Trophoblast cell (in vitro differentiated cells and primary cell): ENCODE measurements around the gene PBOV1.

ENCODE experiments used
- DNase-seq, 2 donors: peaks; one replicate each; pipeline ENCODE4 v3.0.0-alpha.2; 2016
- H2AFZ ChIP-seq: 2 replicates; pipeline ENCODE4 v1.6.1; 2013; ENCODE audit warnings: low read length, moderate library complexity, mild to moderate bottlenecking; ENCODE audit not compliant: insufficient read depth, poor library complexity
- H2AK5ac ChIP-seq: 2 replicates; pipeline ENCODE4 v1.6.1; 2013; ENCODE audit warnings: mild to moderate bottlenecking, low read length
- H2BK120ac ChIP-seq: 2 replicates; pipeline ENCODE4 v1.6.1; 2013; ENCODE audit warnings: low read length, mild to moderate bottlenecking, moderate library complexity; ENCODE audit not compliant: insufficient read depth, poor library complexity
- H2BK12ac ChIP-seq: 2 replicates; pipeline ENCODE4 v1.6.1; 2013; ENCODE audit warnings: mild to moderate bottlenecking, low read length, moderate library complexity
- H2BK5ac ChIP-seq: 2 replicates; pipeline ENCODE4 v1.6.1; 2013; ENCODE audit warnings: low read length, low read depth, moderate library complexity, mild to moderate bottlenecking; ENCODE audit not compliant: poor library complexity
- H3K14ac ChIP-seq: 2 replicates; pipeline ENCODE4 v1.6.1; 2013; ENCODE audit warnings: mild to moderate bottlenecking, low read length
- H3K18ac ChIP-seq: 2 replicates; pipeline ENCODE4 v1.6.1; 2013; ENCODE audit warnings: mild to moderate bottlenecking, low read length
- H3K23ac ChIP-seq: 2 replicates; pipeline ENCODE4 v1.6.1; 2013; ENCODE audit warnings: low read length
- H3K27ac ChIP-seq: 2 replicates; pipeline ENCODE4 v1.5.1; 2013; ENCODE audit warnings: low read depth, mild to moderate bottlenecking, inconsistent platforms, low read length, moderate library complexity
- H3K27me3 ChIP-seq: 2 replicates; pipeline ENCODE4 v1.6.1; 2013; ENCODE audit warnings: inconsistent platforms, mild to moderate bottlenecking, low read length, moderate library complexity; ENCODE audit not compliant: insufficient read depth
- H3K36me3 ChIP-seq, 2 experiments: 1 replicate in 1 of 2; 2 replicates in 1 of 2; pipeline ENCODE4 v1.6.1; 2013; ENCODE audit warnings: low read length in 2 of 2, mild to moderate bottlenecking in 2 of 2, moderate library complexity in 1 of 2; ENCODE audit not compliant: insufficient read depth in 2 of 2, control insufficient read depth in 1 of 2
- H3K4ac ChIP-seq: 2 replicates; pipeline ENCODE4 v1.6.1; 2013; ENCODE audit warnings: low read depth, mild to moderate bottlenecking, low read length, moderate library complexity
- H3K4me1 ChIP-seq, 2 experiments: 1 replicate in 1 of 2; 2 replicates in 1 of 2; pipeline ENCODE4 v1.6.1; 2013; ENCODE audit warnings: low read length in 2 of 2, mild to moderate bottlenecking in 2 of 2, moderate library complexity in 1 of 2; ENCODE audit not compliant: insufficient read depth in 2 of 2, control insufficient read depth in 1 of 2
- H3K4me2 ChIP-seq: 2 replicates; pipeline ENCODE4 v1.6.1; 2013; ENCODE audit warnings: inconsistent platforms, mild to moderate bottlenecking, low read length, moderate library complexity
- H3K4me3 ChIP-seq: 2 replicates; pipeline ENCODE4 v1.5.1; 2013; ENCODE audit warnings: mild to moderate bottlenecking, low read depth, low read length, inconsistent platforms
- H3K79me1 ChIP-seq: one replicate; pipeline ENCODE4 v1.6.1; 2013; ENCODE audit warnings: low read length
- H3K79me2 ChIP-seq: 2 replicates; pipeline ENCODE4 v1.6.1; 2013; ENCODE audit warnings: low read length, mild to moderate bottlenecking; ENCODE audit not compliant: control insufficient read depth, insufficient read depth, poor library complexity
- H3K9ac ChIP-seq: 2 replicates; pipeline ENCODE4 v1.6.1; 2013; ENCODE audit warnings: mild to moderate bottlenecking, low read length
- H3K9me3 ChIP-seq: 2 replicates; pipeline ENCODE4 v1.6.1; 2013; ENCODE audit warnings: low read depth, mild to moderate bottlenecking, control low read depth, inconsistent platforms, low read length; ENCODE audit not compliant: insufficient read depth
- H4K12ac ChIP-seq: 2 replicates; pipeline ENCODE4 v1.6.1; 2013; ENCODE audit warnings: low read depth, mild to moderate bottlenecking, low read length, moderate library complexity
- H4K8ac ChIP-seq: 2 replicates; pipeline ENCODE4 v1.6.1; 2013; ENCODE audit warnings: low read depth, mild to moderate bottlenecking, low read length, moderate library complexity
- H4K91ac ChIP-seq: one replicate; pipeline ENCODE4 v1.6.1; 2013; ENCODE audit warnings: low read depth, mild to moderate bottlenecking, low read length, moderate library complexity
- WGBS: extraction: QIAGEN DNeasy Blood & Tissue Kit; methylation state at CpG from one replicate; pipeline ENCODE4 v1.1.7; 2013; ENCODE audit warnings: missing lambda C conversion rate; ENCODE audit not compliant: insufficient read length, insufficient coverage; ENCODE audit errors: extremely low coverage; 5-methylcytosine and 5-hydroxymethylcytosine counted together

The PBOV1 gene

DNA sequence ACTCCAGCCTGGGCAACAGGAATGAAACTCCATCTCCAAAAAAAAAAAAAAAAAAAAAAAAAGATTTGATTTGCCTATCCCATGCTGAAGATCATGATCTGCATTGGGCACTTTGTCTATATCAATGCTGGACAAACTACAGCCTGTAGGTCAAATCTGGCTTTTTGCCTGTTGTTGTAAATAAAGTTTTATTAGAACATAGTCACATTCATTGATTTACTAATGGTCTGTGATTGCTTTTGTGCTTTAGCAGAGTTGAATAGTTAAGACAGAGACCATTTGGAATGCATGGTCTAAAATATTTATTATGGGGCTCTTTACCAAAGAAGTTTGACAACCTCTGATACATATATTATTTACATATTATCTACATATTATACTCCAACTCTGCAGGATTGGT is 14.0 kb downstream of the PBOV1 start:
- no peak for DNase-seq
- Histone ChIP-seq H2BK12ac (no peak overlapping the region), H2BK5ac (no peak overlapping the region), H3K9me3 (no peaks in the 10 kb centered on the region), H2AK5ac (no peak overlapping the region), H3K79me2 (no peaks in the 10 kb centered on the region), H2BK120ac (no peak overlapping the region), H3K14ac (no peak overlapping the region), H3K9ac (no peak overlapping the region), H3K27ac (no peak overlapping the region), H3K4me1 (no peaks in the 10 kb centered on the region), H4K91ac (no peak overlapping the region), H3K23ac (no peak overlapping the region), H3K18ac (no peak overlapping the region), H3K4ac (no peak overlapping the region), H3K4me3 (no peak overlapping the region), H3K27me3 (no peaks in the 10 kb centered on the region), H3K4me2 (no peak overlapping the region), H4K8ac (no peak overlapping the region), H2AFZ (no peak overlapping the region), H3K36me3 (no peaks in the 10 kb centered on the region), H4K12ac (no peak overlapping the region), H3K79me1 (no peaks in the 10 kb centered on the region)

DNA sequence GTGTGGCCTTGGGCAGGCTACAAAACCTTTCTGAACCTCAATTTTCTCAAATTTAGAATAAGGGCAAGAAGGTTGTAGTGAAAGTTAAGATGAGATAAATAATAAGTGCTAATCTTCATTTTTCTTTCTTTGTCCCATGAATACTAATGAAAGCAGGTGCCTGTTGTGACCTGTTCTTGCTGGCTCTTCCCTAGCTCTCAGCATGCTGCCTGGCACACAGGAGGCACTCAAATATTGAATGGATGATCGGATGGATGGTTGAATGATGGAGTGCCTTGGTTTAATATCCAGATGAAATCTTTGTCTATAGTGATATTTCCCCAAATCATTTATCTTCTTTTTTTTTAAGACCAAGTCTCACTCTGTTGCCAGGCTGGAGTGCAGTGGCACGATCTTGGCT is 15.0 kb downstream of the PBOV1 start:
- DNase-seq = no peak
- Histone ChIP-seq H4K12ac (no peak overlapping the region), H3K79me1 (no peaks in the 10 kb centered on the region), H2AK5ac (no peak overlapping the region), H3K79me2 (no peaks in the 10 kb centered on the region), H4K8ac (no peak overlapping the region), H3K9me3 (no peaks in the 10 kb centered on the region), H3K14ac (no peak overlapping the region), H3K27ac (no peak overlapping the region), H3K9ac (no peak overlapping the region), H3K18ac (no peak overlapping the region), H3K4ac (no peak overlapping the region), H3K23ac (no peak overlapping the region), H3K4me3 (no peak overlapping the region), H2BK120ac (no peak overlapping the region), H2AFZ (no peak overlapping the region), H3K27me3 (no peaks in the 10 kb centered on the region), H3K4me2 (no peak overlapping the region), H2BK12ac (no peak overlapping the region), H3K36me3 (no peaks in the 10 kb centered on the region), H4K91ac (no peak overlapping the region), H2BK5ac (no peak overlapping the region), H3K4me1 (no peaks in the 10 kb centered on the region)
- WGBS = no CpG with 5 or more reads among the region's 2 CpGs

DNA sequence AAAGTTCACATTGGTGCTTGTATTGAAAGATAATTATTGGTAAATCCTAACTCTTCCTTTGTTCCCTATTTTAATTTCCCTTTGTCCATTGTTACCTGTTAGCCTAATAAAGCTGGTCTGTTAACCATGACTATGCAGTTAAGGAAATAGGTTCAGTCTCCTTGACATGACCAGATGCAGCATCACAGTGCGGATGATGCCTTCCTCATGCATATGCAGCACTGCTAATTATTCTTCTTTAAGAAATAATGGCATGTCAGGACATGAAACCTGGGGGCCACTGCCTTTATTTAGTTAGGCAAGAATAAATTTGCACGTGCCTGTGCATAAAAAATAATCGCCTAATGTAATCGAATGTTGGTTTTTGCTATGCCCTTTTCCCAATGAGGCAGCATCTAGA is 16.5 kb downstream of the PBOV1 start:
- Histone ChIP-seq H2BK120ac (no peak overlapping the region), H3K27ac (no peak overlapping the region), H4K8ac (no peak overlapping the region), H3K79me1 (no peaks in the 10 kb centered on the region), H3K4me2 (no peak overlapping the region), H2AK5ac (no peak overlapping the region), H3K18ac (no peak overlapping the region), H3K27me3 (no peaks in the 10 kb centered on the region), H3K14ac (no peak overlapping the region), H3K9ac (no peak overlapping the region), H4K91ac (no peak overlapping the region), H2BK12ac (no peak overlapping the region), H3K9me3 (no peaks in the 10 kb centered on the region), H2BK5ac (no peak overlapping the region), H3K23ac (no peak overlapping the region), H4K12ac (no peak overlapping the region), H3K4ac (no peak overlapping the region), H3K4me3 (no peak overlapping the region), H2AFZ (no peak overlapping the region), H3K4me1 (no peaks in the 10 kb centered on the region), H3K79me2 (no peaks in the 10 kb centered on the region), H3K36me3 (no peaks in the 10 kb centered on the region)
- no peak for DNase-seq
- no CpG with 5 or more reads among the region's 4 CpGs for WGBS

DNA sequence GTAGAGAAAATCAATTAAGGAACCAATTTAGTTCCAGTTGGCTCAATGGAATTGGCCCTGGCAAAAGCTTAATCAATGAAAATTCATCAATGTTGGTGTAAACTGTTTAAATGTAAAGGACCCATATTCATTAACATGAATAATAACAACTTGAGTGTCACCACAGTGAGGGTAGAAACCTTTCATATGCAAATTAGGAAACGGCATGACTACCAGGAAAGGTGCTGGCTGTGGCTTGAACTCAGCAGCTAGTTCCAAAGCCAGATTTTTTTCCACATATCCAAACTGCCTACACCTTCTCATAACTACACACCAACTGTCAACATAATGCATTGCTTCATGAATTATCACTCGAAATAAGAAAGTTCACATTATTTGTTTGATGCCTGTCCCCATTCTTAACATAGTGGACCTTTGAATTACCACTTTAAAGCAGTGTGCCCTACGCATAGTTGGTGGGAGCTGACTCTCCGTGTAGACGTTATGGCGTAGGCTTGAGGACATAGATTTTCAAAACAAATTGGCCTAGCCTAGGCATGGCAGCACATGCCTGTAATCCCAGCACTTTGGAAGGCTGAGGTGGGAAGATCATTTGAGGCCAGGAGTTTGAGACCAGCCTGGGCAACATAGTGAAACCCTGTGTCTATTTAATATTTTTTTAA is 19.7 kb downstream of the PBOV1 start:
- H3K18ac ChIP-seq = no peak overlapping the region
- no peak overlapping the region for H2BK5ac ChIP-seq
- no peaks in the 10 kb centered on the region for H3K4me1 ChIP-seq
- H4K12ac ChIP-seq = no peak overlapping the region
- no peak overlapping the region for H3K4ac ChIP-seq
- no peak overlapping the region for H3K23ac ChIP-seq
- H3K14ac ChIP-seq = no peak overlapping the region
- no peak overlapping the region for H2AFZ ChIP-seq
- no peaks in the 10 kb centered on the region for H3K36me3 ChIP-seq
- H3K79me1 ChIP-seq = no peaks in the 10 kb centered on the region
- no CpG with 5 or more reads among the region's 6 CpGs for WGBS
- no peaks in the 10 kb centered on the region for H3K9me3 ChIP-seq
- no peak overlapping the region for H3K4me2 ChIP-seq
- no peak overlapping the region for H2BK120ac ChIP-seq
- no peak overlapping the region for H2BK12ac ChIP-seq
- H2AK5ac ChIP-seq = no peak overlapping the region
- no peak overlapping the region for H3K9ac ChIP-seq
- no peak overlapping the region for H4K8ac ChIP-seq
- no peaks in the 10 kb centered on the region for H3K27me3 ChIP-seq
- H3K4me3 ChIP-seq = no peak overlapping the region
- H3K27ac ChIP-seq = no peak overlapping the region
- DNase-seq = no peak
- no peak overlapping the region for H4K91ac ChIP-seq
- H3K79me2 ChIP-seq = no peaks in the 10 kb centered on the region
